HEK293 (cell line): ENCODE data around the gene CHRM4.
A peak's percentile ranks its signal among the peaks of the same experiment; 100 is the strongest.

Source experiments
- CTCF ChIA-PET: fragments of 350-600 bp; formaldehyde crosslinking; extraction: SDS; loops from one replicate; lab custom pipeline; 2021; ENCODE audit warnings: antibody characterized with exemption; lab: Yijun Ruan, JAX
- POLR2A ChIA-PET: fragments of 300-600 bp; formaldehyde crosslinking; extraction: SDS; loops from one replicate; lab custom pipeline; 2020; ENCODE audit warnings: antibody characterized with exemption, inconsistent platforms; lab: Yijun Ruan, JAX
- H3K27ac ChIP-seq: fragments of 200-500 bp; sonication (Bioruptor generic); 2 replicates; pipeline ENCODE4 v1.5.1; 2014; ENCODE audit warnings: low read depth, low read length, control low read depth, inconsistent platforms; ENCODE audit errors: extremely low read depth
- H3K36me3 ChIP-seq, 2 experiments: fragments of 200-500 bp in 1 of 2; sonication (Bioruptor generic) in 1 of 2; 1 replicate in 1 of 2; 2 replicates in 1 of 2; pipeline ENCODE4 v1.5.1; 2014 to 2017; ENCODE audit warnings: inconsistent platforms in 2 of 2, low read length in 2 of 2; ENCODE audit not compliant: control insufficient read depth in 2 of 2, insufficient read depth in 1 of 2
- H3K4me1 ChIP-seq: fragments of 200-500 bp; sonication (Bioruptor generic); 2 replicates; pipeline ENCODE4 v1.5.1; 2014; ENCODE audit warnings: mild to moderate bottlenecking, low read length, inconsistent platforms; ENCODE audit not compliant: control insufficient read depth, insufficient read depth
- H3K4me3 ChIP-seq: 2 replicates; pipeline ENCODE4 v1.5.1; 2011; ENCODE audit warnings: low read depth, mild to moderate bottlenecking, control low read depth, low read length, moderate library complexity
- H3K9me3 ChIP-seq: fragments of 200-500 bp; sonication (Bioruptor generic); 2 replicates; pipeline ENCODE4 v1.5.1; 2014; ENCODE audit warnings: low read depth, low read length, inconsistent platforms; ENCODE audit not compliant: control insufficient read depth, insufficient read depth
- BCL11A ChIP-seq: fragments of 450-650 bp; formaldehyde crosslinking; IDR thresholded peaks from 2 replicates; pipeline ENCODE4 v1.5.1; 2016; ENCODE audit warnings: low read depth, missing biosample characterization, missing genetic modification characterization
- EGR2 ChIP-seq: fragments of 450-650 bp; formaldehyde crosslinking; IDR thresholded peaks from 2 replicates; pipeline ENCODE4 v1.5.1; 2016; ENCODE audit warnings: low read depth, missing biosample characterization, missing genetic modification characterization
- KLF9 ChIP-seq: fragments of 450-650 bp; formaldehyde crosslinking; IDR thresholded peaks from 2 replicates; pipeline ENCODE4 v1.5.1; 2016; ENCODE audit warnings: missing biosample characterization, missing genetic modification characterization, low read depth
- PATZ1 ChIP-seq: fragments of 450-650 bp; formaldehyde crosslinking; IDR thresholded peaks from 2 replicates; pipeline ENCODE4 v1.5.1; 2016; ENCODE audit warnings: missing biosample characterization, missing genetic modification characterization
- SP3 ChIP-seq: fragments of 450-650 bp; formaldehyde crosslinking; IDR thresholded peaks from 2 replicates; pipeline ENCODE4 v1.5.1; 2016; ENCODE audit warnings: missing biosample characterization, missing genetic modification characterization
- TCF7L2 ChIP-seq: IDR thresholded peaks from 2 replicates; pipeline ENCODE4 v1.6.1; 2011; ENCODE audit warnings: low read depth, mild to moderate bottlenecking, inconsistent platforms, low read length, moderate library complexity, borderline replicate concordance
- ZBTB17 ChIP-seq: fragments of 450-650 bp; formaldehyde crosslinking; IDR thresholded peaks from 2 replicates; pipeline ENCODE4 v1.5.1; 2016; ENCODE audit warnings: missing biosample characterization, missing genetic modification characterization
- ZBTB26 ChIP-seq: fragments of 450-650 bp; formaldehyde crosslinking; optimal IDR thresholded peaks from 2 replicates; pipeline ENCODE3; 2016; ENCODE audit warnings: missing biosample characterization, mild to moderate bottlenecking, missing genetic modification characterization
- ZNF112 ChIP-seq: fragments of 450-650 bp; formaldehyde crosslinking; IDR thresholded peaks from 2 replicates; pipeline ENCODE4 v1.5.0; 2017; ENCODE audit warnings: missing biosample characterization, missing genetic modification characterization
- ZNF2 ChIP-seq: fragments of 450-650 bp; formaldehyde crosslinking; IDR thresholded peaks from 2 replicates; pipeline ENCODE4 v1.5.1; 2016; ENCODE audit warnings: missing biosample characterization, missing genetic modification characterization
- ZNF449 ChIP-seq: fragments of 450-650 bp; formaldehyde crosslinking; IDR thresholded peaks from 2 replicates; pipeline ENCODE4 v1.5.1; 2017; ENCODE audit warnings: missing biosample characterization, mild to moderate bottlenecking, missing genetic modification characterization, moderate library complexity
- ZNF830 ChIP-seq: fragments of 450-650 bp; IDR thresholded peaks from 2 replicates; pipeline ENCODE4 v1.5.0; 2018; ENCODE audit warnings: missing biosample characterization, missing genetic modification characterization, low read depth, mild to moderate bottlenecking, moderate library complexity
- ZSCAN23 ChIP-seq: fragments of 450-650 bp; formaldehyde crosslinking; IDR thresholded peaks from 2 replicates; pipeline ENCODE4 v1.5.1; 2016; ENCODE audit warnings: missing biosample characterization, missing genetic modification characterization
- TF ChIP-seq, protein P1 (sequence below): fragments of 450-650 bp; formaldehyde crosslinking; IDR thresholded peaks from 2 replicates; pipeline ENCODE4 v1.5.1; 2017; ENCODE audit warnings: missing biosample characterization, missing genetic modification characterization
- TF ChIP-seq, protein P2 (sequence below): fragments of 450-650 bp; formaldehyde crosslinking; IDR thresholded peaks from 2 replicates; pipeline ENCODE4 v1.5.1; 2016; ENCODE audit warnings: missing biosample characterization, missing genetic modification characterization
- TF ChIP-seq, protein P3 (sequence below): sonication (generic); formaldehyde crosslinking; IDR thresholded peaks from 2 replicates; pipeline ENCODE4 v1.8.1; 2022; ENCODE audit warnings: mild to moderate bottlenecking, moderate library complexity, missing genetic modification reagents
- TF ChIP-seq, protein P4 (sequence below): fragments of 450-650 bp; formaldehyde crosslinking; IDR thresholded peaks from 2 replicates; pipeline ENCODE4 v1.5.1; 2017; ENCODE audit warnings: missing biosample characterization, missing genetic modification characterization

CHRM4 gene

DNA sequence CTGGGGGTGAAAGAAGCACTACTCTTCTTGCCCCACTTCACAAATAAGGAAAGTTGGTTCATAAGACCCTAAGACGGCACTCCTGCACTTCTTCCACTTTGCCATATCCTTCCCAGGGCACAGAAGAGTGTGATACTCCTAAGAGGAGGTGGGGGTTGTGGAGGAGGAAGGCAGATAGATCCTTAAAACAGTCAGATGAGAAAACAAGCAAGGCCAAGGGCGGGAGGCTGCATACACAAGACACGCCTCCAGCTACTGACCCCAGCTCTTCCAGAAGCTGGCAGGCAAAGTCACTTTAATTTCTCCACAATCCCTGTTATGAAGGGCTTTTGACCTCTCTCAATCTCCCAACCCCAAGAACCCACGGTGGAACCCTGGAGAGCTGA is 1.6 kb upstream of the CHRM4 start:
- H3K36me3 ChIP-seq = peaks cover 0 to 25% of the 10 kb centered on the region in 2 experiments; a peak in 1 of 3 replicates
- no peaks in the 10 kb centered on the region for H3K9me3 ChIP-seq
- CTCF ChIA-PET = interaction anchor here (0.6 to 5.4 kb wide), 12 partner anchors 10 to 224 kb away, joined by 3 to 43 read pairs (median 4); partner anchors contain the start of genes ATG13, HARBI1 and MDK
- POLR2A ChIA-PET = interaction anchor here (0.6 to 1.6 kb wide), 3 partner anchors 10 to 84 kb away, joined by 3 to 5 read pairs (median 4); no protein-coding TSS in a partner anchor
- H3K4me1 ChIP-seq = no peaks in the 10 kb centered on the region
- TF ChIP-seq, protein P1, sequence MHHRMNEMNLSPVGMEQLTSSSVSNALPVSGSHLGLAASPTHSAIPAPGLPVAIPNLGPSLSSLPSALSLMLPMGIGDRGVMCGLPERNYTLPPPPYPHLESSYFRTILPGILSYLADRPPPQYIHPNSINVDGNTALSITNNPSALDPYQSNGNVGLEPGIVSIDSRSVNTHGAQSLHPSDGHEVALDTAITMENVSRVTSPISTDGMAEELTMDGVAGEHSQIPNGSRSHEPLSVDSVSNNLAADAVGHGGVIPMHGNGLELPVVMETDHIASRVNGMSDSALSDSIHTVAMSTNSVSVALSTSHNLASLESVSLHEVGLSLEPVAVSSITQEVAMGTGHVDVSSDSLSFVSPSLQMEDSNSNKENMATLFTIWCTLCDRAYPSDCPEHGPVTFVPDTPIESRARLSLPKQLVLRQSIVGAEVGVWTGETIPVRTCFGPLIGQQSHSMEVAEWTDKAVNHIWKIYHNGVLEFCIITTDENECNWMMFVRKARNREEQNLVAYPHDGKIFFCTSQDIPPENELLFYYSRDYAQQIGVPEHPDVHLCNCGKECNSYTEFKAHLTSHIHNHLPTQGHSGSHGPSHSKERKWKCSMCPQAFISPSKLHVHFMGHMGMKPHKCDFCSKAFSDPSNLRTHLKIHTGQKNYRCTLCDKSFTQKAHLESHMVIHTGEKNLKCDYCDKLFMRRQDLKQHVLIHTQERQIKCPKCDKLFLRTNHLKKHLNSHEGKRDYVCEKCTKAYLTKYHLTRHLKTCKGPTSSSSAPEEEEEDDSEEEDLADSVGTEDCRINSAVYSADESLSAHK (tag by site-specific recombination) = peak; percentile 56; the same call in 1 of the 2 replicates
- no peak for TF ChIP-seq ZNF112 (tag by site-specific recombination)
- no peak overlapping the region for H3K27ac ChIP-seq
- no peak overlapping the region for H3K4me3 ChIP-seq

DNA sequence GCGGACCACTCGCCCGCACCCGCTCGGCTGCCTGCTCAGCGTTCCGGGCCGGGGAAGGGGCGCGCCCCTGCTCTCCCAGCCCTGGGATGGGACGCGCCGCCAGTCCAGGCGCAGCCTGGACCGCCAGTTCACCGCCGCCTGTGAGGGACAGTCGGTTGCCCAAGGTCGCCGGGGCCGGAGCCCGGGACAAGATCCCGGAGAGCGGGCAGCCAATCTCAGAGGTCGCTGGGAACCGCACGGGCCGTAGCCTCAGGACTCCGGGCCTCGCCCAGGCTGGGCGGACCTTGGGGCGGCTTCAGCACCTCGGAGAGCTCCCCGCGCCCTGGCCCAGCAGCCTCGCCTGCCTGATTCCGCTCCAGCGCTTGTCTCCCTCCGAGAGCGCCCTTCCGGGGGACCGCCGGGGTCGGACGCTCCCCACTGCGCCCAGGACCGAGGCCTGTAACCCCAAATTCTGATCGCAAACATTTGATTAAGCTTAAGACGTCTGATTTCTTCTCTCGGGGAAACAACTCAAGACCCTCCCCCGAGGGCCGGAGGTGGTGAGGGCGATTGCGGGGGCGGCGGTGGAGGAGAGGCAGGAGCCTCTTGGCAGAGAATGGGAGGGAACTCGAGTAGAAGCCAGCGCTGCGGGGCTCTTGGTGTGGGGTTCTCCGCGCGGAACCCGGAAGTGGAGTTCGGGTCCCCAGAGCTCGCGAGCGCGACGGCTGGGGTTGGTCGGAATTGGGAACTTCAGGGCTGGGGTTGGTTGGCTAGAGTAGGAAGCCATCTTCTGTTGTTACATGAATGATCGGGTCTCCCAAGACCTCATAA is 1.1 kb upstream of the CHRM4 start:
- H3K9me3 ChIP-seq = no peaks in the 10 kb centered on the region
- H3K4me1 ChIP-seq = no peaks in the 10 kb centered on the region
- CTCF ChIA-PET = interaction anchor here (0.5 to 5.4 kb wide), 27 partner anchors 9 to 427 kb away, joined by 3 to 43 read pairs (median 4); partner anchors contain the start of genes ATG13, HARBI1 and MDK
- peaks cover 0 to 19% of the 10 kb centered on the region in 2 experiments; a peak in 1 of 3 replicates for H3K36me3 ChIP-seq
- H3K27ac ChIP-seq = no peak overlapping the region
- peak overlapping the region; percentile 45 for H3K4me3 ChIP-seq
- POLR2A ChIA-PET = interaction anchor here (0.6 to 1.6 kb wide), 4 partner anchors 9 to 487 kb away, joined by 3 to 5 read pairs (median 4); no protein-coding TSS in a partner anchor
- TF ChIP-seq ZBTB17 (tag by site-specific recombination) = peak; percentile 68
- peak; percentile 61 for TF ChIP-seq KLF9 (tag by site-specific recombination)
- TF ChIP-seq, protein P2, sequence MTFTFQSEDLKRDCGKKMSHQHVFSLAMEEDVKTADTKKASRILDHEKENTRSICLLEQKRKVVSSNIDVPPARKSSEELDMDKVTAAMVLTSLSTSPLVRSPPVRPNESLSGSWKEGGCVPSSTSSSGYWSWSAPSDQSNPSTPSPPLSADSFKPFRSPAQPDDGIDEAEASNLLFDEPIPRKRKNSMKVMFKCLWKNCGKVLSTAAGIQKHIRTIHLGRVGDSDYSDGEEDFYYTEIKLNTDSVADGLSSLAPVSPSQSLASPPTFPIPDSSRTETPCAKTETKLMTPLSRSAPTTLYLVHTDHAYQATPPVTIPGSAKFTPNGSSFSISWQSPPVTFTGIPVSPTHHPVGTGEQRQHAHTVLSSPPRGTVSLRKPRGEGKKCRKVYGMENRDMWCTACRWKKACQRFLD = no peak
- TF ChIP-seq TCF7L2 = no peak
- peak; percentile 86 for TF ChIP-seq PATZ1 (tag by site-specific recombination)
- peak; percentile 66; the same call in 1 of the 2 replicates for TF ChIP-seq ZNF2 (tag by site-specific recombination)
- TF ChIP-seq EGR2 (tag by site-specific recombination) = peak; percentile 69
- no peak for TF ChIP-seq ZSCAN23 (tag by site-specific recombination)
- TF ChIP-seq ZNF449 (tag by site-specific recombination) = peak; percentile 19; the same call in 1 of the 2 replicates
- peak; percentile 76; the same call in 1 of the 2 replicates for TF ChIP-seq BCL11A (tag by site-specific recombination)
- peak; percentile 77 for TF ChIP-seq ZBTB26 (tag by site-specific recombination)
- TF ChIP-seq, protein P3, sequence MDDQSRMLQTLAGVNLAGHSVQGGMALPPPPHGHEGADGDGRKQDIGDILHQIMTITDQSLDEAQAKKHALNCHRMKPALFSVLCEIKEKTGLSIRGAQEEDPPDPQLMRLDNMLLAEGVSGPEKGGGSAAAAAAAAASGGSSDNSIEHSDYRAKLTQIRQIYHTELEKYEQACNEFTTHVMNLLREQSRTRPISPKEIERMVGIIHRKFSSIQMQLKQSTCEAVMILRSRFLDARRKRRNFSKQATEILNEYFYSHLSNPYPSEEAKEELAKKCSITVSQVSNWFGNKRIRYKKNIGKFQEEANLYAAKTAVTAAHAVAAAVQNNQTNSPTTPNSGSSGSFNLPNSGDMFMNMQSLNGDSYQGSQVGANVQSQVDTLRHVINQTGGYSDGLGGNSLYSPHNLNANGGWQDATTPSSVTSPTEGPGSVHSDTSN (CRISPR knock-in tag) = 0 out of 2 replicates have a peak, but pooled peaks have one; percentile 29
- TF ChIP-seq, protein P4, sequence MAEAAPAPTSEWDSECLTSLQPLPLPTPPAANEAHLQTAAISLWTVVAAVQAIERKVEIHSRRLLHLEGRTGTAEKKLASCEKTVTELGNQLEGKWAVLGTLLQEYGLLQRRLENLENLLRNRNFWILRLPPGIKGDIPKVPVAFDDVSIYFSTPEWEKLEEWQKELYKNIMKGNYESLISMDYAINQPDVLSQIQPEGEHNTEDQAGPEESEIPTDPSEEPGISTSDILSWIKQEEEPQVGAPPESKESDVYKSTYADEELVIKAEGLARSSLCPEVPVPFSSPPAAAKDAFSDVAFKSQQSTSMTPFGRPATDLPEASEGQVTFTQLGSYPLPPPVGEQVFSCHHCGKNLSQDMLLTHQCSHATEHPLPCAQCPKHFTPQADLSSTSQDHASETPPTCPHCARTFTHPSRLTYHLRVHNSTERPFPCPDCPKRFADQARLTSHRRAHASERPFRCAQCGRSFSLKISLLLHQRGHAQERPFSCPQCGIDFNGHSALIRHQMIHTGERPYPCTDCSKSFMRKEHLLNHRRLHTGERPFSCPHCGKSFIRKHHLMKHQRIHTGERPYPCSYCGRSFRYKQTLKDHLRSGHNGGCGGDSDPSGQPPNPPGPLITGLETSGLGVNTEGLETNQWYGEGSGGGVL (tag by site-specific recombination) = peak; percentile 90
- TF ChIP-seq SP3 = peak; percentile 60
- TF ChIP-seq ZNF830 (tag by site-specific recombination) = no peak
